Choroid plexus epithelial cell (primary cell): ENCODE results near the gene MYOF.

Source experiments
- DNase-seq: peaks from one replicate; pipeline ENCODE4 v3.0.0-alpha.2; 2010; ENCODE audit warnings: low read depth
- H3K4me3 ChIP-seq: 2 replicates; pipeline ENCODE4 v1.5.1; 2011; ENCODE audit warnings: low read depth, mild to moderate bottlenecking, control low read depth, low read length, moderate library complexity
- CTCF ChIP-seq: conservative IDR thresholded peaks from 2 replicates; pipeline ENCODE4 v1.5.1; 2011; ENCODE audit warnings: low read depth, mild to moderate bottlenecking, control low read depth, inconsistent platforms, low read length, moderate library complexity

Gene MYOF

GRCh38 chr10:93438613-93439253 lies 43.4 kb downstream of the MYOF start:
- DNase-seq, result peak; percentile 50
- TF ChIP-seq CTCF, result no peak
- H3K4me3 ChIP-seq, result no peak overlapping the region

- H3K4me3 ChIP-seq, result no peak overlapping the region
- peak; percentile 78 for DNase-seq
- TF ChIP-seq CTCF, result no peak
Measured at GRCh38 chr10:93437946-93438612, 44.1 kb downstream of the MYOF start.

- TF ChIP-seq CTCF, result no peak
- peak; percentile 100 for DNase-seq
- no peak overlapping the region for H3K4me3 ChIP-seq
Measured at GRCh38 chr10:93437086-93437945, 44.8 kb downstream of the MYOF start.

- peak; percentile 98 for DNase-seq
- H3K4me3 ChIP-seq, result no peak overlapping the region
- no peak for TF ChIP-seq CTCF
Measured at GRCh38 chr10:93436591-93437085, 45.5 kb downstream of the MYOF start.

- peak; percentile 85 for DNase-seq
Measured at GRCh38 chr10:93435621-93436397, 46.3 kb downstream of the MYOF start.

More at GRCh38 chr10:93435621-93436397, 46.3 kb downstream of the MYOF start:
- H3K4me3 ChIP-seq, result no peak overlapping the region
- no peak for TF ChIP-seq CTCF
